GM10266 (cell line): ENCODE measurements around the gene IKZF2.

Experiments
- DNase-seq: peaks from one replicate; pipeline ENCODE4 v3.0.0; 2012; ENCODE audit errors: extremely low spot score
- CTCF ChIP-seq: IDR thresholded peaks from 2 replicates; pipeline ENCODE4 v1.5.1; 2012; ENCODE audit warnings: mild to moderate bottlenecking, low read depth; ENCODE audit not compliant: control insufficient read depth, insufficient read depth; ENCODE audit errors: missing control alignments

IKZF2 gene

DNA sequence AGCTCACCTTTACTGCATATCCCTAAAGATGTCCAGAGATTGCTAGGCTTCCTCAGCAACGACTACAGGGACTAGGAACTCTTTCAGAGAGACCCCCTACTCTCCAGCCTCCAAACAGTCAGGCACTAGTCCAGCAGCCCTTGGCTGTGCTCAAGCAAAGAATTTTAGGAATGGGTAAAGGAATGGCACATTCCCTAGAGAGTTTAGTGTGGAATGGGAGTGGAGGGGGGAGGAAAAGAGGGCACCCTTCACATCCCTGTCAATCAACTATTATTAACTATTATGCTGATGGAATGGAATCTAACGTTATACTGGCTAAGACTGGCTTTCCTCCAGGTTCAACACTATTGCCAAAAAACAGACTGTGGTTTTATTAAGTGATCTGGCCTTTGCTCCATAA, 64.8 kb downstream of the IKZF2 start:
- DNase-seq: no peak
- no peak for TF ChIP-seq CTCF

DNA sequence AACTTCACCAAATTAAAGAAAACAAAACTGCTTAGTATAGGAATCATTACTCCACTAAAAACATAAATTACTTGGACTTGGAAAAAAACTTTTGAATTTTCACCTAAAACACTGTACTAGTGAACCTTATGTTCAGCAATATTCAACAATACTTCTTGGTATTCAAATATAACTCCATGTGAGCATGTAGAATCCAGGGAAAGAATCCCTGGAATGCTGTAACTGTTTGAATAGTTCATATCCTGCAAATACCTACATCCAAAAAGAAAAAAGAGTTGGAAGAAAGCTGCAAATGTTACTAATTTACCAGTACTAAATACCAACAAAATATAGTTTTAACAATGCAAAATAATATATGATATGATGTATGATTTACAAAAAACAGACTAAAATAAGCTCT, 65.4 kb downstream of the IKZF2 start:
- DNase-seq: no peak
- TF ChIP-seq CTCF: no peak

DNA sequence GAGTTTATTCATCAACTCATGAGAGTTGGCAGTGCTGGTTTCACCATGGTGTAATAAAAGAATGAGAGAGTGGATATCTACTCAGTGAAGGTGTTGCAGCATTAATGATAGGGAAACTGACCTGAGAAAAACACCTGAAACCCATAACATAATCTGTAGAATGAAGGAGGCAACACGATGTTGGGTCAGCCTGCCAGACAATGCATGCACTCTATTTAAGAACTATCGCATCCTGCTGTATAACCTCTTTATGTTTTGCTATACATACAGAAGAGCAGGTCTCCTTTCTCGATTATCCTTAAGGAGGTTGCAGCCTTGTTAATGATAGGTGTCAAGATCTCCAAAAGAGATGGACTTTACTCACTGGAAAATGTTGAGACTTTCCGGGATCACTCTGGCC, 65.9 kb downstream of the IKZF2 start:
- DNase-seq: no peak
- TF ChIP-seq CTCF: no peak

DNA sequence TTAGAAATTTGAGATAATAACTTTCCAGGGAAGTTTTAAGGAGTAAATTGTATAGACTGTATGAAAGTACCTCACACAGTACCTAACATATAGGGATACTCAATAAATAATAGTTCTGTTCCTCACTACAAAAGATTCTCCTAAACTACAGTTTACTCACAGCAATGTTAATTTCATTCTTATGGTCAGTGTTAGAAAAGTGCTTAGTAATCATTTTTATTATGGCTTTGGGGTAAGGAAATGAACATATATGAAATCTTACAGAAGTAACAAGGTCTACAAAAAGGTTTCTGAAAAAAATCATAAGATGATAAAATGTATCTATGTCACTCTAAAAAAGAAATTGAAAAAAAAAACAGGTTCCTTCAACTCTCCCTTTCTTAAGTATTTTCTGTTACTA, 67.2 kb downstream of the IKZF2 start:
- no peak for TF ChIP-seq CTCF

DNA sequence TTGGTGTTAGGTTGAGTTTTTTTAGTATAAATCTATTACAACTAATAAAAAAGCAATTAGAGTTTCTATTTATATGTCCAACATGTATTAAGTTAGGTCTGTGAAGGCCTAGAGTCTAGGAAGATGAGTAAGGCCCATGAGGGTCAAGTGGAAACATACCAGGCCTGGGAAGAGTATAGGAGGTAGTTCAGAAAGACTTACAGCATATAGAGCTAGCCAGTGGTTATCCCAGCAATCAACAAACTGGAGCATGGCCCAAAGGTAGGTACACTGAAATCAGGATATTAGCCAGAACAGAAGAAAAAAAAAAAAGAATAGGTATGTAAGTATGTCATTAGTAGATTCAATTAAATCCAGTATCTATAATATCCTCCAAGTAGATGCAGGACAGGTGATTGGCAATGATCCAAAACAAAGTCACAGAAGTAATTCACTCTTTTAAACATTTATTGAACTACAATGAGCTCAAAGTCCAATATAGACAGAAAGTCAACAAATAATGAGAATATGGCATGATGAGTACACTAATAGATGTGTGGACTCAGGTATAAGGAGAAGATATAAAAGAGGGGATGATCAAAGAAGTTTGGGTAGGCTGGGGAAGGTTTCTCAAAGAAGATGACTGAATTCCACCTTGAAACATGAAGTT, 70.3 kb downstream of the IKZF2 start:
- no peak for DNase-seq
- TF ChIP-seq CTCF: no peak

More for the DNA sequence above, 67.2 kb downstream of the IKZF2 start:
- DNase-seq: no peak

DNA sequence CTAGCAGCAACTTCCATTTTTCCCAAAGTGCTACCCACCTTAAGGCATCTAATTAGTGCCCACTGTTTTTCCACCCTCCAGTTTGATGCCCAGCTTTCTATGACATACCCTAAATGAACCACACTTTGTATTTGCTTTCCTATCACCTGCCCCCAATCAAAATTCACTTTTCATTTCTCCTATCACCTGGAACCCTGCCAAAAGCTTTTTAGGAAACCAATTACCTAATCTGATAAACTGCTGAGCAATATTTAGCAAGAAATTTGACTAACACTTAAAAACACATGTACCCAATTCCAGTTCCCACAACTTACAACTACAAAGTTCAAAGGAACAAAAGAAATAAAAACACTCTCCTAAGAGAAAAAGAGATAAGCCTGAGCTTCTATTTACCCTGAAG, 71.7 kb downstream of the IKZF2 start:
- DNase-seq: no peak
- TF ChIP-seq CTCF: no peak

- TF ChIP-seq CTCF: no peak
- DNase-seq: no peak
These were observed 72.7 kb downstream of the IKZF2 start for GRCh38 chr2:213078686-213079085.
